Neural progenitor cell (in vitro differentiated cells): ENCODE results near the gene MYH15.

ENCODE experiments used
- EZH2 ChIP-seq: fragments of 200-600 bp; sonication (generic); IDR thresholded peaks from 2 replicates; pipeline ENCODE4 v1.6.1; 2017; ENCODE audit warnings: antibody characterized with exemption, mild to moderate bottlenecking, moderate library complexity
- TF ChIP-seq, protein P1 (sequence below): fragments of 200-600 bp; sonication (generic); IDR thresholded peaks from 2 replicates; pipeline ENCODE4 v1.5.1; 2017; ENCODE audit warnings: antibody characterized with exemption, mild to moderate bottlenecking

DNA sequence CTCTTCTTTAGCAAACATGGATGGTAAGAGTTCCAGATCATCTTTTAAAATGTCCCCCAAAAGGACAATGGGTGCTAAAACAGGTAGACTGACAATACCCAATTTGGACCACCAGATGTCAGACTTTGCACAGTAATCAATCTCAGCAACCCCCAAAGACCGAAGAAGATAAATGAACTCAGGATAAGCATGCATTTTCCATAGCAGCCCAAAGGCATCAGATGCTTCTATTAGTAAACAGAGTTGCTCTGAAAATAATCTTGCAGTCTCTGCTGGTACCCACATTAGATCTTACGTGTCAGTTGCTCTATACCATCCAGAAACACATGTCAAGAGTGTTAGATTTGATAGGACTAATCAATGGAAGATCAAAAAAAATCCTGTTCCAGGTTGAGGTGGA lies 20.6 kb downstream of the MYH15 start:
- TF ChIP-seq, protein P1, sequence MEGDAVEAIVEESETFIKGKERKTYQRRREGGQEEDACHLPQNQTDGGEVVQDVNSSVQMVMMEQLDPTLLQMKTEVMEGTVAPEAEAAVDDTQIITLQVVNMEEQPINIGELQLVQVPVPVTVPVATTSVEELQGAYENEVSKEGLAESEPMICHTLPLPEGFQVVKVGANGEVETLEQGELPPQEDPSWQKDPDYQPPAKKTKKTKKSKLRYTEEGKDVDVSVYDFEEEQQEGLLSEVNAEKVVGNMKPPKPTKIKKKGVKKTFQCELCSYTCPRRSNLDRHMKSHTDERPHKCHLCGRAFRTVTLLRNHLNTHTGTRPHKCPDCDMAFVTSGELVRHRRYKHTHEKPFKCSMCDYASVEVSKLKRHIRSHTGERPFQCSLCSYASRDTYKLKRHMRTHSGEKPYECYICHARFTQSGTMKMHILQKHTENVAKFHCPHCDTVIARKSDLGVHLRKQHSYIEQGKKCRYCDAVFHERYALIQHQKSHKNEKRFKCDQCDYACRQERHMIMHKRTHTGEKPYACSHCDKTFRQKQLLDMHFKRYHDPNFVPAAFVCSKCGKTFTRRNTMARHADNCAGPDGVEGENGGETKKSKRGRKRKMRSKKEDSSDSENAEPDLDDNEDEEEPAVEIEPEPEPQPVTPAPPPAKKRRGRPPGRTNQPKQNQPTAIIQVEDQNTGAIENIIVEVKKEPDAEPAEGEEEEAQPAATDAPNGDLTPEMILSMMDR = peak; percentile 92
- TF ChIP-seq EZH2 = no peak
